Measurements from ENCODE around the gene TNRC6A.
"Not testable (repeated sequence)": the region's sequence is repeated elsewhere in the genome, so short reads cannot be mapped to it uniquely, and the experiment has no call there.

Gene TNRC6A

GRCh38 chr16:24819462-24820040, 90.1 kb downstream of the TNRC6A start:
- no peak for DNase-seq

- DNase-seq = no peak
Observed at GRCh38 chr16:24820522-24820921, 91.1 kb downstream of the TNRC6A start.

GRCh38 chr16:24821129-24821528, 91.7 kb downstream of the TNRC6A start:
- DNase-seq = no peak

- no peak for DNase-seq
Observed at GRCh38 chr16:24822542-24822941, 93.1 kb downstream of the TNRC6A start.

- DNase-seq = no peak
Observed at GRCh38 chr16:24822974-24823373, 93.5 kb downstream of the TNRC6A start.

- no peak for DNase-seq
Observed at GRCh38 chr16:24825696-24826095, 96.2 kb downstream of the TNRC6A start.

GRCh38 chr16:24826096-24826690, 96.7 kb downstream of the TNRC6A start:
- DNase-seq = no peak

- DNase-seq = no peak
Observed at GRCh38 chr16:24826817-24827566, 97.5 kb downstream of the TNRC6A start.

- no peak for DNase-seq
Observed at GRCh38 chr16:24829153-24829552, 99.7 kb downstream of the TNRC6A start.

- no peak for DNase-seq
Observed at GRCh38 chr16:24833352-24833751, 103.9 kb downstream of the TNRC6A start.

GRCh38 chr16:24834459-24835335, 105.2 kb downstream of the TNRC6A start:
- DNase-seq = no peak

GRCh38 chr16:24836836-24837235, 107.4 kb downstream of the TNRC6A start:
- DNase-seq = no peak

- DNase-seq = no peak
Observed at GRCh38 chr16:24837969-24838368, 108.5 kb downstream of the TNRC6A start.

GRCh38 chr16:24838554-24839266, 109.3 kb downstream of the TNRC6A start:
- no peak for DNase-seq

GRCh38 chr16:24839347-24839972, 110.0 kb downstream of the TNRC6A start:
- no peak for DNase-seq

- no peak for DNase-seq
Observed at GRCh38 chr16:24841291-24841690, 111.8 kb downstream of the TNRC6A start.

- no peak for DNase-seq
Observed at GRCh38 chr16:24844101-24845030, 114.9 kb downstream of the TNRC6A start.

- DNase-seq = not testable (repeated sequence)
Observed at GRCh38 chr16:24845031-24845365, 115.5 kb downstream of the TNRC6A start.

- no peak for DNase-seq
Observed at GRCh38 chr16:24845726-24846547, 116.5 kb downstream of the TNRC6A start, which contains the start of gene SLC5A11. Gene SLC5A11 (plus strand): TSS chr16:24845963. CDS start chr16:24858644, 12,681 bp downstream.

Data from cerebellar nuclear complex (tissue), 1 donor.